Lung (tissue), 12 donors: ENCODE measurements around the gene ARID3C. TPM values are rescaled to one million over a fixed set of nuclear protein-coding genes. Genes with fewer than 3 reads are reported as not detected.

Experiments
- ATAC-seq: fragments of 200-7000 bp; cut with Tn5 transposase; one replicate; pipeline ENCODE4 v1.9.1; 2020; ENCODE audit warnings: moderate number of reproducible peaks; ENCODE audit not compliant: insufficient read depth, low FRiP score
- DNase-seq, 3 donors: peaks; one replicate each; pipeline ENCODE4 v3.0.0-alpha.2; 2013 to 2017
- H3K27ac ChIP-seq, 2 donors: one replicate each; pipeline ENCODE4 v1.5.1; 2013; ENCODE audit warnings: mild to moderate bottlenecking in 2 of 2, moderate library complexity in 2 of 2, control low read depth in 1 of 2, inconsistent platforms in 1 of 2, low read depth in 1 of 2, low read length in 1 of 2
- H3K27me3 ChIP-seq, 3 donors: one replicate each; pipeline ENCODE4 v1.5.1; 2013; ENCODE audit warnings: low read length in 2 of 3; ENCODE audit not compliant: control insufficient read depth in 3 of 3, insufficient read depth in 3 of 3
- H3K36me3 ChIP-seq, 4 donors: one replicate each; pipeline ENCODE4 v1.5.1; 2013; ENCODE audit warnings: low read length in 4 of 4, mild to moderate bottlenecking in 1 of 4, moderate library complexity in 1 of 4; ENCODE audit not compliant: control insufficient read depth in 4 of 4, insufficient read depth in 4 of 4
- H3K4me1 ChIP-seq, 5 donors: one replicate each; pipeline ENCODE4 v1.5.1; 2013; ENCODE audit warnings: low read length in 5 of 5, mild to moderate bottlenecking in 2 of 5, moderate library complexity in 1 of 5; ENCODE audit not compliant: control insufficient read depth in 5 of 5, insufficient read depth in 5 of 5
- H3K4me3 ChIP-seq: one replicate; pipeline ENCODE4 v1.5.1; 2013; ENCODE audit warnings: mild to moderate bottlenecking, control low read depth, moderate library complexity
- H3K9ac ChIP-seq, 2 donors: one replicate each; pipeline ENCODE4 v1.5.1; 2013; ENCODE audit warnings: low read length in 2 of 2, control low read depth in 1 of 2; ENCODE audit not compliant: insufficient read depth in 1 of 2
- H3K9me3 ChIP-seq, 4 donors: one replicate each; pipeline ENCODE4 v1.5.1; 2013; ENCODE audit warnings: low read length in 3 of 4, mild to moderate bottlenecking in 1 of 4, moderate library complexity in 1 of 4; ENCODE audit not compliant: control insufficient read depth in 4 of 4, insufficient read depth in 3 of 4
- CTCF ChIP-seq: IDR thresholded peaks from 2 replicates; pipeline ENCODE4 v1.5.1; 2012; ENCODE audit warnings: mild to moderate bottlenecking; ENCODE audit errors: control extremely low read depth, extremely low read depth
- WGBS, 2 donors: extraction: QIAGEN DNeasy Blood & Tissue Kit; methylation state at CpG; one replicate each; pipeline ENCODE4 v1.1.7; 2013; 5-methylcytosine and 5-hydroxymethylcytosine counted together
- polyA plus RNA-seq, 2 donors: library from polyadenylated mRNA; stranded (reverse); fragments of 200-250 nt; gene quantifications; one replicate each; pipeline ENCODE4 v1.2.1, GENCODE V29; 2013
- total RNA-seq, 2 donors: library from RNA; depleted of rRNA in 1 of 2; stranded (reverse); fragments of >200 nt in 1 of 2; gene quantifications; one replicate each; pipeline ENCODE4 v1.2.1, GENCODE V29; 2014 to 2021
- donor health status: control.
- donor health status: control.
- donor health status: Bipolar disorder and iron deficiency.
- donor health status: healthy.
- donor health status: DM: yes; HTN: yes; CAD: no.

Gene ARID3C
- total and polyA plus RNA-seq, 4 donors = not detected

GRCh38 chr9:34627716-34628655 lies 880 bp downstream of the ARID3C start:
- DNase-seq (no peak), ATAC-seq (no peak)
- peaks cover 0 to 4% (median 0%) of the 10 kb centered on the region in 4 donors for H3K9me3 ChIP-seq
- 40% methylated on average over 19 to 20 of the region's 20 CpGs for WGBS, 2 donors
- H3K4me3 ChIP-seq = no peak overlapping the region
- TF ChIP-seq CTCF = no peak
- peaks cover 7 to 87% (median 78%) of the 10 kb centered on the region in 3 donors for H3K27me3 ChIP-seq
- H3K4me1 ChIP-seq = peaks cover 0 to 10% (median 6%) of the 10 kb centered on the region in 5 donors
- H3K27ac ChIP-seq = no peak overlapping the region
- H3K9ac ChIP-seq = no peak overlapping the region
- no peaks in the 10 kb centered on the region for H3K36me3 ChIP-seq

- H3K4me1 ChIP-seq = peaks cover 0 to 10% (median 8%) of the 10 kb centered on the region in 5 donors
- H3K27me3 ChIP-seq = peaks cover 7 to 83% (median 78%) of the 10 kb centered on the region in 3 donors
- no peaks in the 10 kb centered on the region for H3K36me3 ChIP-seq
- DNase-seq (no peak), ATAC-seq (no peak)
- no peak overlapping the region for H3K4me3 ChIP-seq
- no peak for TF ChIP-seq CTCF
- no peak overlapping the region for H3K9ac ChIP-seq
- peaks cover 0 to 6% (median 0%) of the 10 kb centered on the region in 4 donors for H3K9me3 ChIP-seq
- no peak overlapping the region for H3K27ac ChIP-seq
- 48 to 60% methylated on average over 3 of the region's 3 CpGs for WGBS, 2 donors
These were observed 3.7 kb downstream of the ARID3C start for GRCh38 chr9:34625186-34625486.

- Histone ChIP-seq H3K9me3 (peaks cover 0 to 6% (median 0%) of the 10 kb centered on the region in 4 donors), H3K36me3 (no peaks in the 10 kb centered on the region), H3K9ac (no peak overlapping the region), H3K4me1 (peaks cover 0 to 13% (median 9%) of the 10 kb centered on the region in 5 donors), H3K27me3 (peaks cover 7 to 78% (median 73%) of the 10 kb centered on the region in 3 donors), H3K27ac (no peak overlapping the region), H3K4me3 (no peak overlapping the region)
- ATAC-seq (no peak), DNase-seq (no peak)
- WGBS, 2 donors = 14 to 20% methylated on average over 39 of the region's 39 CpGs
- TF ChIP-seq CTCF = no peak
These were observed 4.2 kb downstream of the ARID3C start for GRCh38 chr9:34624475-34625185.
